GM12878 (cell line): ENCODE data around the gene PLGRKT. TPM values are rescaled to one million over a fixed set of nuclear protein-coding genes. Genes with fewer than 3 reads are reported as not detected.

ENCODE experiments used
- BACH1 ChIP-seq: fragments of 450-650 bp; IDR thresholded peaks from 2 replicates; pipeline ENCODE4 v1.6.1; 2017; ENCODE audit warnings: mild to moderate bottlenecking, borderline replicate concordance
- CBFB ChIP-seq: IDR thresholded peaks from 2 replicates; pipeline ENCODE4 v1.6.1; 2016; ENCODE audit warnings: antibody characterized with exemption, low read depth
- EED ChIP-seq: sonication (generic); IDR thresholded peaks from 2 replicates; pipeline ENCODE4 v1.6.1; 2016; ENCODE audit warnings: antibody characterized with exemption, low read depth
- FOXM1 ChIP-seq: IDR thresholded peaks from 2 replicates; pipeline ENCODE4 v1.6.1; 2012; ENCODE audit warnings: low read depth, mild to moderate bottlenecking, inconsistent platforms, low read length, moderate library complexity
- MXI1 ChIP-seq: fragments of 150-350 bp; IDR thresholded peaks from 2 replicates; pipeline ENCODE4 v1.6.1; 2011; ENCODE audit warnings: low read depth, mild to moderate bottlenecking, inconsistent platforms, low read length, improper control_type of control experiment
- PML ChIP-seq: IDR thresholded peaks from 2 replicates; pipeline ENCODE4 v1.6.1; 2012; ENCODE audit warnings: low read length, inconsistent platforms
- RAD21 ChIP-seq: IDR thresholded peaks from 2 replicates; pipeline ENCODE4 v1.6.1; 2011; ENCODE audit warnings: mild to moderate bottlenecking, low read depth, low read length, moderate library complexity; ENCODE audit not compliant: insufficient read depth
- RBBP5 ChIP-seq: fragments of 200-600 bp; sonication (generic); conservative IDR thresholded peaks from 2 replicates; pipeline ENCODE4 v1.6.1; 2016
- SMC3 ChIP-seq: IDR thresholded peaks from 2 replicates; pipeline ENCODE4 v1.6.1; 2011; ENCODE audit warnings: low read length, improper control_type of control experiment, borderline replicate concordance
- SUZ12 ChIP-seq: fragments of 200-600 bp; sonication (generic); IDR thresholded peaks from one replicate; pipeline ENCODE4 v1.6.1; 2018; ENCODE audit warnings: antibody characterized with exemption, mild to moderate bottlenecking; ENCODE audit not compliant: unreplicated experiment
- ZBED1 ChIP-seq: IDR thresholded peaks from 2 replicates; pipeline ENCODE4 v1.6.1; 2016; ENCODE audit warnings: borderline replicate concordance
- polyA plus RNA-seq, 11 experiments: library from polyadenylated mRNA; depleted of rRNA in 4 of 11; unstranded in 6 of 11; stranded (reverse) in 5 of 11; fragments of >200 nt; fragmentation: Nextera tagmentation in 4 of 11; fragmentation: Illumina TruSeq in 1 of 11; extraction: Ambion mirVana in 4 of 11; extraction: Trizol in 1 of 11; gene quantifications; 1 replicate in 1 of 11; 2 replicates in 10 of 11; pipeline versions ENCODE4 v1.2.1 to v1.2.3, GENCODE V29; 2011 to 2016; ENCODE audit warnings: inconsistent platforms in 2 of 11, missing spikeins in 2 of 11, low read depth in 1 of 11
- total RNA-seq, 4 experiments: library from RNA; depleted of rRNA in 3 of 4; stranded (reverse); fragments of >200 nt in 3 of 4; fragmentation: Illumina TruSeq in 1 of 4; extraction: Trizol in 1 of 4; gene quantifications; 2 replicates each; pipeline versions ENCODE4 v1.2.1 to v1.2.3, GENCODE V29; 2013 to 2021
- TF ChIP-seq, protein P1 (sequence below): IDR thresholded peaks from 2 replicates; pipeline ENCODE4 v1.6.1; 2011; ENCODE audit warnings: low read depth, mild to moderate bottlenecking, low read length, moderate library complexity, borderline replicate concordance; ENCODE audit errors: extremely low read depth
- TF ChIP-seq, protein P2 (sequence below): fragments of 450-650 bp; IDR thresholded peaks from 2 replicates; pipeline ENCODE4 v1.6.1; 2018; ENCODE audit warnings: mild to moderate bottlenecking, low read depth, moderate library complexity; ENCODE audit not compliant: partially characterized antibody
- TF ChIP-seq, protein P3 (sequence below): fragments of 450-650 bp; IDR thresholded peaks from 2 replicates; pipeline ENCODE4 v1.6.1; 2016; ENCODE audit warnings: mild to moderate bottlenecking
- TF ChIP-seq, protein P4 (sequence below): fragments of 150-350 bp; IDR thresholded peaks from 2 replicates; pipeline ENCODE4 v1.6.1; 2016; ENCODE audit warnings: low read depth, low read length
- TF ChIP-seq, protein P5 (sequence below): IDR thresholded peaks from 2 replicates; pipeline ENCODE4 v1.6.1; 2011; ENCODE audit warnings: mild to moderate bottlenecking, low read depth, low read length, moderate library complexity; ENCODE audit not compliant: insufficient replicate concordance
- TF ChIP-seq, protein P6 (sequence below): fragments of 450-650 bp; IDR thresholded peaks from 2 replicates; pipeline ENCODE4 v1.6.1; 2018; ENCODE audit warnings: borderline replicate concordance, mild to moderate bottlenecking; ENCODE audit not compliant: partially characterized antibody

Gene PLGRKT
- total and polyA plus RNA-seq, 10 of the 15 experiments (the other 5 are each of a cell fraction or from before 2014, with no cell fraction given), result 25.2 to 72.3 (median 38.4) TPM

DNA sequence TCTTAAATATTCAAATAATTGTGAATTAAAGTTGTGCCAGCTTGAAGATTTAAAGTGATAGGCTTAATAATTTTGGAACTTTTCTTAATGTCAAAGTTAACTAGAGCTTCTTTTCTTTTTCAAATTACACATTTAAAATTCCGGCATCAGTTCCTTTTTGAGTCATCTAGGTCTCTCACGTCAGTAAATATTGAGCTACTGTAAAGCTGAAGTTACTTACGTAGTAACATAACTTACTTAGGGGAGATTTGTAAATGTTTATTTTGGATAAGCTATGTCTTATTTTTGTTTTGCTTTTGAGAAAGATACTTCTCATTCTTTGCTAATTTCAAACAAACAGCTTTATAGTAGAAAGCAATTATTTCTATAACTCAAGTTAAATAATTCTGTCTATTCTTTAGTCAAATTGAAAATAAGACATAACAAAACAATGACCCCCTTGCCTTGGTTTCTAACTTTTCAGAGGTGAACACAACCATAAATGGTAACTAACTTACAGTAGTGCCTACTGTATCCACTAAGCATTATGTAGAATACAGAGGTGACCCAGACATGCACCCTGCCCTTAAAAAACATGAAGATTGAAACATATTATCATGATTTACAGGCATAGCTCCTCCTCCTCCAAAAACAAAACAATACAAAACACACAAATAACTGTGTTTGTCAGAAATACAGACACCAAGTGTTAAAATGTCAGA, 42.4 kb upstream of the PLGRKT start (continued):
- TF ChIP-seq, protein P1, sequence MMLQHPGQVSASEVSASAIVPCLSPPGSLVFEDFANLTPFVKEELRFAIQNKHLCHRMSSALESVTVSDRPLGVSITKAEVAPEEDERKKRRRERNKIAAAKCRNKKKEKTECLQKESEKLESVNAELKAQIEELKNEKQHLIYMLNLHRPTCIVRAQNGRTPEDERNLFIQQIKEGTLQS, result no peak
- TF ChIP-seq RBBP5 (no peak), ZBED1 (no peak), RAD21 (no peak), BACH1 (no peak), PML (peak; percentile 54; the same call in 1 of the 2 replicates), MXI1 (0 out of 2 replicates have a peak, but pooled peaks have one; percentile 30), SMC3 (no peak), FOXM1 (peak; percentile 55; the same call in 1 of the 2 replicates), CBFB (no peak), SUZ12 (no peak), EED (no peak)
- TF ChIP-seq, protein P2, sequence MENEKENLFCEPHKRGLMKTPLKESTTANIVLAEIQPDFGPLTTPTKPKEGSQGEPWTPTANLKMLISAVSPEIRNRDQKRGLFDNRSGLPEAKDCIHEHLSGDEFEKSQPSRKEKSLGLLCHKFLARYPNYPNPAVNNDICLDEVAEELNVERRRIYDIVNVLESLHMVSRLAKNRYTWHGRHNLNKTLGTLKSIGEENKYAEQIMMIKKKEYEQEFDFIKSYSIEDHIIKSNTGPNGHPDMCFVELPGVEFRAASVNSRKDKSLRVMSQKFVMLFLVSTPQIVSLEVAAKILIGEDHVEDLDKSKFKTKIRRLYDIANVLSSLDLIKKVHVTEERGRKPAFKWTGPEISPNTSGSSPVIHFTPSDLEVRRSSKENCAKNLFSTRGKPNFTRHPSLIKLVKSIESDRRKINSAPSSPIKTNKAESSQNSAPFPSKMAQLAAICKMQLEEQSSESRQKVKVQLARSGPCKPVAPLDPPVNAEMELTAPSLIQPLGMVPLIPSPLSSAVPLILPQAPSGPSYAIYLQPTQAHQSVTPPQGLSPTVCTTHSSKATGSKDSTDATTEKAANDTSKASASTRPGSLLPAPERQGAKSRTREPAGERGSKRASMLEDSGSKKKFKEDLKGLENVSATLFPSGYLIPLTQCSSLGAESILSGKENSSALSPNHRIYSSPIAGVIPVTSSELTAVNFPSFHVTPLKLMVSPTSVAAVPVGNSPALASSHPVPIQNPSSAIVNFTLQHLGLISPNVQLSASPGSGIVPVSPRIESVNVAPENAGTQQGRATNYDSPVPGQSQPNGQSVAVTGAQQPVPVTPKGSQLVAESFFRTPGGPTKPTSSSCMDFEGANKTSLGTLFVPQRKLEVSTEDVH, result no peak
- TF ChIP-seq, protein P3, sequence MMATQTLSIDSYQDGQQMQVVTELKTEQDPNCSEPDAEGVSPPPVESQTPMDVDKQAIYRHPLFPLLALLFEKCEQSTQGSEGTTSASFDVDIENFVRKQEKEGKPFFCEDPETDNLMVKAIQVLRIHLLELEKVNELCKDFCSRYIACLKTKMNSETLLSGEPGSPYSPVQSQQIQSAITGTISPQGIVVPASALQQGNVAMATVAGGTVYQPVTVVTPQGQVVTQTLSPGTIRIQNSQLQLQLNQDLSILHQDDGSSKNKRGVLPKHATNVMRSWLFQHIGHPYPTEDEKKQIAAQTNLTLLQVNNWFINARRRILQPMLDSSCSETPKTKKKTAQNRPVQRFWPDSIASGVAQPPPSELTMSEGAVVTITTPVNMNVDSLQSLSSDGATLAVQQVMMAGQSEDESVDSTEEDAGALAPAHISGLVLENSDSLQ, result 0 out of 2 replicates have a peak, but pooled peaks have one; percentile 6
- TF ChIP-seq, protein P4, sequence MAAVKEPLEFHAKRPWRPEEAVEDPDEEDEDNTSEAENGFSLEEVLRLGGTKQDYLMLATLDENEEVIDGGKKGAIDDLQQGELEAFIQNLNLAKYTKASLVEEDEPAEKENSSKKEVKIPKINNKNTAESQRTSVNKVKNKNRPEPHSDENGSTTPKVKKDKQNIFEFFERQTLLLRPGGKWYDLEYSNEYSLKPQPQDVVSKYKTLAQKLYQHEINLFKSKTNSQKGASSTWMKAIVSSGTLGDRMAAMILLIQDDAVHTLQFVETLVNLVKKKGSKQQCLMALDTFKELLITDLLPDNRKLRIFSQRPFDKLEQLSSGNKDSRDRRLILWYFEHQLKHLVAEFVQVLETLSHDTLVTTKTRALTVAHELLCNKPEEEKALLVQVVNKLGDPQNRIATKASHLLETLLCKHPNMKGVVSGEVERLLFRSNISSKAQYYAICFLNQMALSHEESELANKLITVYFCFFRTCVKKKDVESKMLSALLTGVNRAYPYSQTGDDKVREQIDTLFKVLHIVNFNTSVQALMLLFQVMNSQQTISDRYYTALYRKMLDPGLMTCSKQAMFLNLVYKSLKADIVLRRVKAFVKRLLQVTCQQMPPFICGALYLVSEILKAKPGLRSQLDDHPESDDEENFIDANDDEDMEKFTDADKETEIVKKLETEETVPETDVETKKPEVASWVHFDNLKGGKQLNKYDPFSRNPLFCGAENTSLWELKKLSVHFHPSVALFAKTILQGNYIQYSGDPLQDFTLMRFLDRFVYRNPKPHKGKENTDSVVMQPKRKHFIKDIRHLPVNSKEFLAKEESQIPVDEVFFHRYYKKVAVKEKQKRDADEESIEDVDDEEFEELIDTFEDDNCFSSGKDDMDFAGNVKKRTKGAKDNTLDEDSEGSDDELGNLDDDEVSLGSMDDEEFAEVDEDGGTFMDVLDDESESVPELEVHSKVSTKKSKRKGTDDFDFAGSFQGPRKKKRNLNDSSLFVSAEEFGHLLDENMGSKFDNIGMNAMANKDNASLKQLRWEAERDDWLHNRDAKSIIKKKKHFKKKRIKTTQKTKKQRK, result no peak
- TF ChIP-seq, protein P5, sequence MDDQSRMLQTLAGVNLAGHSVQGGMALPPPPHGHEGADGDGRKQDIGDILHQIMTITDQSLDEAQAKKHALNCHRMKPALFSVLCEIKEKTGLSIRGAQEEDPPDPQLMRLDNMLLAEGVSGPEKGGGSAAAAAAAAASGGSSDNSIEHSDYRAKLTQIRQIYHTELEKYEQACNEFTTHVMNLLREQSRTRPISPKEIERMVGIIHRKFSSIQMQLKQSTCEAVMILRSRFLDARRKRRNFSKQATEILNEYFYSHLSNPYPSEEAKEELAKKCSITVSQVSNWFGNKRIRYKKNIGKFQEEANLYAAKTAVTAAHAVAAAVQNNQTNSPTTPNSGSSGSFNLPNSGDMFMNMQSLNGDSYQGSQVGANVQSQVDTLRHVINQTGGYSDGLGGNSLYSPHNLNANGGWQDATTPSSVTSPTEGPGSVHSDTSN, result no peak
- TF ChIP-seq, protein P6, sequence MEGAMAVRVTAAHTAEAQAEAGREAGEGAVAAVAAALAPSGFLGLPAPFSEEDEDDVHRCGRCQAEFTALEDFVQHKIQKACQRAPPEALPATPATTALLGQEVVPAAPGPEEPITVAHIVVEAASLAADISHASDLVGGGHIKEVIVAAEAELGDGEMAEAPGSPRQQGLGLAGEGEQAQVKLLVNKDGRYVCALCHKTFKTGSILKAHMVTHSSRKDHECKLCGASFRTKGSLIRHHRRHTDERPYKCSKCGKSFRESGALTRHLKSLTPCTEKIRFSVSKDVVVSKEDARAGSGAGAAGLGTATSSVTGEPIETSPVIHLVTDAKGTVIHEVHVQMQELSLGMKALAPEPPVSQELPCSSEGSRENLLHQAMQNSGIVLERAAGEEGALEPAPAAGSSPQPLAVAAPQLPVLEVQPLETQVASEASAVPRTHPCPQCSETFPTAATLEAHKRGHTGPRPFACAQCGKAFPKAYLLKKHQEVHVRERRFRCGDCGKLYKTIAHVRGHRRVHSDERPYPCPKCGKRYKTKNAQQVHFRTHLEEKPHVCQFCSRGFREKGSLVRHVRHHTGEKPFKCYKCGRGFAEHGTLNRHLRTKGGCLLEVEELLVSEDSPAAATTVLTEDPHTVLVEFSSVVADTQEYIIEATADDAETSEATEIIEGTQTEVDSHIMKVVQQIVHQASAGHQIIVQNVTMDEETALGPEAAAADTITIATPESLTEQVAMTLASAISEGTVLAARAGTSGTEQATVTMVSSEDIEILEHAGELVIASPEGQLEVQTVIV, result no peak
